IPS DF 19.7 (cell line): Measurements from ENCODE around the gene DLG2.

Experiments used
- DNase-seq: peaks from one replicate; pipeline ENCODE4 v3.0.0-alpha.2; 2013; ENCODE audit warnings: low read depth, low spot score

DLG2 gene

GRCh38 chr11:83689144-83689780 lies 1937.9 kb downstream of the DLG2 start:
- DNase-seq = no peak

- no peak for DNase-seq
Measured at GRCh38 chr11:83687787-83688186, 1939.4 kb downstream of the DLG2 start.

GRCh38 chr11:83685730-83686129 lies 1941.4 kb downstream of the DLG2 start:
- DNase-seq = no peak

GRCh38 chr11:83684071-83684470 lies 1943.1 kb downstream of the DLG2 start:
- DNase-seq = no peak

GRCh38 chr11:83682611-83682973 lies 1944.6 kb downstream of the DLG2 start:
- DNase-seq = no peak

GRCh38 chr11:83681906-83682610 lies 1945.1 kb downstream of the DLG2 start:
- DNase-seq = no peak

GRCh38 chr11:83681031-83681781 lies 1945.9 kb downstream of the DLG2 start:
- DNase-seq = no peak

GRCh38 chr11:83680321-83680720 lies 1946.8 kb downstream of the DLG2 start:
- no peak for DNase-seq

- DNase-seq = no peak
Measured at GRCh38 chr11:83678831-83679584, 1948.1 kb downstream of the DLG2 start.

- no peak for DNase-seq
Measured at GRCh38 chr11:83677730-83678129, 1949.4 kb downstream of the DLG2 start.

GRCh38 chr11:83676056-83676601 lies 1951.0 kb downstream of the DLG2 start:
- no peak for DNase-seq

GRCh38 chr11:83674102-83674896 lies 1952.8 kb downstream of the DLG2 start:
- no peak for DNase-seq

- DNase-seq = no peak
Measured at GRCh38 chr11:83671289-83671688, 1955.9 kb downstream of the DLG2 start.

- DNase-seq = no peak
Measured at GRCh38 chr11:83666149-83666548, 1961.0 kb downstream of the DLG2 start.

- no peak for DNase-seq
Measured at GRCh38 chr11:83663988-83664387, 1963.2 kb downstream of the DLG2 start.

GRCh38 chr11:83663446-83663845 lies 1963.7 kb downstream of the DLG2 start:
- no peak for DNase-seq

GRCh38 chr11:83662494-83662893 lies 1964.7 kb downstream of the DLG2 start:
- DNase-seq = no peak

- DNase-seq = no peak
Measured at GRCh38 chr11:83661491-83662350, 1965.4 kb downstream of the DLG2 start.

- DNase-seq = no peak
Measured at GRCh38 chr11:83659466-83659865, 1967.7 kb downstream of the DLG2 start.

GRCh38 chr11:83656796-83657330 lies 1970.3 kb downstream of the DLG2 start:
- no peak for DNase-seq
